BLaER1 treated with 17β-estradiol and CSF1 and Interleukin-3, amounts not matched to agents 10 nM and 100 nM (cell line): ENCODE results near the gene TSPAN16.

Experiments
- H3K27ac ChIP-seq, 11 experiments: shearing (Covaris generic); formaldehyde crosslinking; 2 replicates each; pipeline ENCODE4 v1.8.1; 2022
- H3K27me3 ChIP-seq, 11 experiments: shearing (Covaris generic); formaldehyde crosslinking; 2 replicates each; pipeline ENCODE4 v1.8.1; 2022
- H3K36me3 ChIP-seq, 11 experiments: shearing (Covaris generic); formaldehyde crosslinking; 2 replicates each; pipeline ENCODE4 v1.8.1; 2022
- H3K4me1 ChIP-seq, 10 experiments: shearing (Covaris generic); formaldehyde crosslinking; 2 replicates each; pipeline ENCODE4 v1.8.1; 2022
- H3K4me2 ChIP-seq, 11 experiments: shearing (Covaris generic); formaldehyde crosslinking; 2 replicates each; pipeline ENCODE4 v1.8.1; 2022
- H3K4me3 ChIP-seq, 10 experiments: shearing (Covaris generic); formaldehyde crosslinking; 2 replicates each; pipeline ENCODE4 v1.8.1; 2022
- H3K9ac ChIP-seq, 11 experiments: shearing (Covaris generic); formaldehyde crosslinking; 2 replicates each; pipeline ENCODE4 v1.8.1; 2022
- H3K9me3 ChIP-seq, 11 experiments: shearing (Covaris generic); formaldehyde crosslinking; replicated peaks in 1 of 11; 2 replicates each; pipeline ENCODE4 v1.8.1; 2022
- H4K20me1 ChIP-seq, 11 experiments: shearing (Covaris generic); formaldehyde crosslinking; 2 replicates each; pipeline ENCODE4 v1.8.1; 2022
- Cebpa-rat ChIP-seq, 11 experiments: shearing (Covaris generic); IDR thresholded peaks; 2 replicates each; pipeline ENCODE4 v1.8.1; 2022

TSPAN16 gene

DNA sequence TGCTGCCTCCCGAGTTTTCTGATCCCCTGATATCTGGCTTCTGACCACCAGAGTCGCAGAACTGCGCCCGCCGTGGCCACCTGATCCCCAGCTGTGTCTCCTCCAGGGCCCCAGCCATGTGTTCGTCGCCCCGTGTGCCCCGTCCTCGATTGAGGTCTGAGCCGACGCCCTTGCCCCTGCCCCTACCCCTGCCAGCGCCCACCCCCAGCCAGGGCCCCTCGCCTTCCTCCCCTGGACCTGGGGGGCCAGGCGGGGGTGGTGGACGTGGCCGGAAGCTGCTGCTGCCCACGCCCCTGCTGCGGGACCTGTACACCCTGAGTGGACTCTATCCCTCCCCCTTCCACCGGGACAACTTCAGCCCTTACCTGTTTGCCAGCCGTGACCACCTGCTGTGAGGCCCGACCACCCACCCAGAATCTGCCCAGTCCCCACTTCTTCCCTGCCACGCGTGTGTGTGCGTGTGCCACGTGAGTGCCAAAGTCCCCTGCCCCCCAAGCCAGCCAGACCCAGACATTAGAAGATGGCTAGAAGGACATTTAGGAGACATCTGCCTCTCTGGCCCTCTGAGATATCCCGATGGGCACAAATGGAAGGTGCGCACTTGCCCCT lies 68.4 kb downstream of the TSPAN16 start:
- Histone ChIP-seq H3K4me3 (no peak overlapping the region), H3K36me3 (peaks cover 0 to 83% (median 12%) of the 10 kb centered on the region in 11 experiments; a peak in 13 of 22 replicates), H3K9ac (no peak overlapping the region), H4K20me1 (peaks cover 0 to 35% (median 0%) of the 10 kb centered on the region in 11 experiments; a peak in 5 of 22 replicates), H3K27ac (no peak overlapping the region), H3K4me2 (no peak overlapping the region), H3K27me3 (no peaks in the 10 kb centered on the region), H3K4me1 (no peaks in the 10 kb centered on the region; a peak in 1 of 20 replicates), H3K9me3 (no peaks in the 10 kb centered on the region)
- no peak for TF ChIP-seq Cebpa-rat (IDR thresholded peaks at IDR 0.05)

DNA sequence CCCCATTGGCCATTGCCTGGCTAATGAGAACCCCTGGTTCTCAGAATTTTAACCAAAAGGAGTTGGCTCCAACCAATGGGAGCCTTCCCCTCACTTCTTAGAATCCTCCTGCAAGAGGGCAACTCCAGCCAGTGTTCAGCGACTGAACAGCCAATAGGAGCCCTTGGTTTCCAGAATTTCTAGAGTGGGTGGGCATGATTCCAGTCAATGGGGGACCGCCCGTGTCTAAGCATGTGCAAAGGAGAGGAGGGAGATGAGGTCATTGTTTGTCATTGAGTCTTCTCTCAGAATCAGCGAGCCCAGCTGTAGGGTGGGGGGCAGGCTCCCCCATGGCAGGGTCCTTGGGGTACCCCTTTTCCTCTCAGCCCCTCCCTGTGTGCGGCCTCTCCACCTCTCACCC lies 69.0 kb downstream of the TSPAN16 start:
- Histone ChIP-seq H3K4me3 (no peak overlapping the region), H3K9ac (no peak overlapping the region), H3K27me3 (no peaks in the 10 kb centered on the region), H3K9me3 (no peaks in the 10 kb centered on the region), H3K36me3 (peaks cover 0 to 78% (median 12%) of the 10 kb centered on the region in 11 experiments; a peak in 13 of 22 replicates), H3K4me2 (no peak overlapping the region), H4K20me1 (peaks cover 0 to 35% (median 0%) of the 10 kb centered on the region in 11 experiments; a peak in 5 of 22 replicates), H3K27ac (no peak overlapping the region), H3K4me1 (no peaks in the 10 kb centered on the region; a peak in 1 of 20 replicates)
- TF ChIP-seq Cebpa-rat (IDR thresholded peaks at IDR 0.05): no peak
